Stomach (tissue), 9 donors: ENCODE measurements around the gene ZNF680. TPM values are rescaled to one million over a fixed set of nuclear protein-coding genes. Genes with fewer than 3 reads are reported as not detected.
"Not testable (repeated sequence)": the region's sequence is repeated elsewhere in the genome, so short reads cannot be mapped to it uniquely, and the experiment has no call there.

ENCODE experiments used
- DNase-seq, 2 donors: peaks; one replicate each; pipeline versions ENCODE4 v3.0.0 to v3.0.0-alpha.2; 2013 to 2019
- H3K27ac ChIP-seq, 5 donors: fragments of 200-600 bp in 4 of 5; sonication (generic) in 4 of 5; one replicate each; pipeline ENCODE4 v1.5.1; 2013 to 2019; ENCODE audit warnings: mild to moderate bottlenecking in 1 of 5, moderate library complexity in 1 of 5
- H3K27me3 ChIP-seq, 3 donors: fragments of 200-600 bp; sonication (generic); one replicate each; pipeline ENCODE4 v1.5.1; 2017 to 2019; ENCODE audit warnings: mixed run types in 1 of 3
- H3K36me3 ChIP-seq, 4 donors: fragments of 200-600 bp; sonication (generic); 1 replicate in 3 of 4; 2 replicates in 1 of 4; pipeline ENCODE4 v1.5.1; 2016 to 2019
- H3K4me1 ChIP-seq, 4 donors: fragments of 200-600 bp; sonication (generic); one replicate each; pipeline ENCODE4 v1.5.1; 2016 to 2019
- H3K4me3 ChIP-seq, 4 donors: fragments of 200-600 bp; sonication (generic) in 3 of 4; one replicate each; pipeline ENCODE4 v1.5.1; 2016 to 2019; ENCODE audit warnings: mild to moderate bottlenecking in 1 of 4
- H3K9me3 ChIP-seq, 4 donors: fragments of 200-600 bp; sonication (generic); one replicate each; pipeline ENCODE4 v1.5.1; 2016 to 2019
- CTCF ChIP-seq, 7 experiments: fragments of 450-650 bp in 4 of 7; fragments of 200-600 bp in 3 of 7; sonication (generic) in 3 of 7; IDR thresholded peaks; one replicate each; pipeline ENCODE4 v1.5.1; 2016 to 2019; ENCODE audit warnings: antibody characterized with exemption in 7 of 7, control low read depth in 2 of 7, mild to moderate bottlenecking in 1 of 7
- EP300 ChIP-seq: sonication (generic); formaldehyde crosslinking; IDR thresholded peaks from one replicate; pipeline ENCODE4 v1.6.1; 2017; ENCODE audit warnings: antibody characterized with exemption
- POLR2A ChIP-seq, 4 donors: fragments of 450-650 bp; IDR thresholded peaks; one replicate each; pipeline ENCODE4 v1.6.1; 2016; ENCODE audit warnings: antibody characterized with exemption in 4 of 4, control low read depth in 2 of 4, mild to moderate bottlenecking in 1 of 4, moderate library complexity in 1 of 4
- POLR2AphosphoS5 ChIP-seq, 3 donors: sonication (generic); formaldehyde crosslinking; IDR thresholded peaks; one replicate each; pipeline ENCODE4 v1.6.1; 2016; ENCODE audit warnings: antibody characterized with exemption in 3 of 3
- WGBS, 5 donors: extraction: QIAGEN DNeasy Blood & Tissue Kit in 3 of 5; methylation state at CpG; one replicate each; pipeline versions ENCODE4 v1.1.5 to v1.1.7; 2013 to 2018; 5-methylcytosine and 5-hydroxymethylcytosine counted together
- intact Hi-C: fragments of 100-400 bp; cut with DNase I; formaldehyde crosslinking; loops from one replicate; pipeline ENCODE4 v1.15.1; 2023; ENCODE audit warnings: low total_unique reads
- polyA plus RNA-seq, 3 donors: library from polyadenylated mRNA; stranded (reverse); fragments of 200-250 nt; gene quantifications; one replicate each; pipeline ENCODE4 v1.2.3, GENCODE V29; 2013
- total RNA-seq, 5 donors: library from RNA; depleted of rRNA; stranded (reverse); fragments of >200 nt; gene quantifications; one replicate each; pipeline versions ENCODE4 v1.1.0 to v1.2.3, GENCODE V29; 2014 to 2016
- donor health status: healthy with polysubstance abuse.
- donor health status: Bipolar disorder and iron deficiency.
- donor health status: healthy.

ZNF680 gene
- total and polyA plus RNA-seq, 8 donors: 3.8 to 41.1 (median 7.6) TPM

- Histone ChIP-seq H3K27ac (peak overlapping the region in 2 of 5 donors; percentile 55 to 68), H3K9me3 (peaks cover 0 to 7% (median 0%) of the 10 kb centered on the region in 4 donors), H3K36me3 (peaks cover 0 to 13% (median 10%) of the 10 kb centered on the region in 4 donors), H3K4me1 (peaks cover 16 to 48% (median 31%) of the 10 kb centered on the region in 4 donors), H3K4me3 (no peak overlapping the region), H3K27me3 (no peaks in the 10 kb centered on the region)
- TF ChIP-seq POLR2A (IDR thresholded peaks at IDR 0.05) (no peak), POLR2AphosphoS5 (IDR thresholded peaks at IDR 0.05) (no peak), CTCF (IDR thresholded peaks at IDR 0.05) (no peak), EP300 (no peak)
- 76 to 87% (median 81%) methylated on average over 8 of the region's 8 CpGs for WGBS, 5 donors
- DNase-seq: no peak
- intact Hi-C loops: no loop called here
These were observed 5.1 kb downstream of the ZNF680 start for GRCh38 chr7:64557601-64558322.

GRCh38 chr7:64555046-64555445 lies 7.8 kb downstream of the ZNF680 start:
- peaks cover 0 to 14% (median 0%) of the 10 kb centered on the region in 4 donors for H3K9me3 ChIP-seq
- peaks cover 1 to 31% (median 16%) of the 10 kb centered on the region in 4 donors for H3K4me1 ChIP-seq
- H3K27me3 ChIP-seq: no peaks in the 10 kb centered on the region
- intact Hi-C loops: no loop called here
- DNase-seq: no peak
- TF ChIP-seq POLR2A (IDR thresholded peaks at IDR 0.05) (no peak), CTCF (IDR thresholded peaks at IDR 0.05) (no peak), POLR2AphosphoS5 (IDR thresholded peaks at IDR 0.05) (no peak), EP300 (no peak)
- H3K27ac ChIP-seq: no peak overlapping the region
- H3K36me3 ChIP-seq: peaks cover 0 to 14% (median 11%) of the 10 kb centered on the region in 4 donors
- H3K4me3 ChIP-seq: no peak overlapping the region

GRCh38 chr7:64554188-64554587 lies 8.7 kb downstream of the ZNF680 start:
- H3K4me3 ChIP-seq, H3K27ac ChIP-seq, H3K27me3 ChIP-seq, DNase-seq, intact Hi-C loops: not testable (repeated sequence)
- H3K4me1 ChIP-seq: peaks cover 0 to 22% (median 14%) of the 10 kb centered on the region in 4 donors
- peaks cover 0 to 19% (median 16%) of the 10 kb centered on the region in 4 donors for H3K36me3 ChIP-seq
- WGBS, 5 donors: 90 to 97% (median 91%) methylated on average over 16 to 25 of the region's 28 CpGs
- peaks cover 0 to 14% (median 0%) of the 10 kb centered on the region in 4 donors for H3K9me3 ChIP-seq

- intact Hi-C loops: no loop called here
- no peak overlapping the region for H3K27ac ChIP-seq
- WGBS, 5 donors: 76 to 87% (median 80%) methylated on average over 6 of the region's 6 CpGs
- TF ChIP-seq POLR2AphosphoS5 (IDR thresholded peaks at IDR 0.05): no peak
- no peak for TF ChIP-seq CTCF (IDR thresholded peaks at IDR 0.05)
- no peak for TF ChIP-seq POLR2A (IDR thresholded peaks at IDR 0.05)
- TF ChIP-seq EP300: no peak
- DNase-seq: no peak
- peaks cover 0 to 12% (median 0%) of the 10 kb centered on the region in 4 donors for H3K4me1 ChIP-seq
- H3K27me3 ChIP-seq: no peaks in the 10 kb centered on the region
- H3K4me3 ChIP-seq: no peak overlapping the region
- H3K9me3 ChIP-seq: peaks cover 0 to 22% (median 0%) of the 10 kb centered on the region in 4 donors
- peaks cover 0 to 27% (median 19%) of the 10 kb centered on the region in 4 donors for H3K36me3 ChIP-seq
These were observed 11.3 kb downstream of the ZNF680 start for GRCh38 chr7:64551375-64552142.
